T-helper 17 cell (primary cell): ENCODE data around the gene KRT16. TPM values are rescaled to one million over a fixed set of nuclear protein-coding genes. Genes with fewer than 3 reads are reported as not detected.
A peak's percentile ranks its signal among the peaks of the same experiment; 100 is the strongest.
"Not testable (repeated sequence)": the region's sequence is repeated elsewhere in the genome, so short reads cannot be mapped to it uniquely, and the experiment has no call there.

Experiments used
- ATAC-seq: fragments of 150-1000 bp; cut with Tn5 transposase; 2 replicates; pipeline ENCODE4 v1.10.0; 2021; ENCODE audit warnings: mild to moderate bottlenecking, moderate library complexity
- DNase-seq, 3 donors: peaks; one replicate each; pipeline versions ENCODE4 v3.0.0 to v3.0.0-alpha.2; 2020 to 2021
- H3K9me3 ChIP-seq: one replicate; pipeline ENCODE4 v1.7.0; 2013; ENCODE audit warnings: low read length, mild to moderate bottlenecking; ENCODE audit not compliant: control insufficient read depth, poor library complexity, severe bottlenecking
- H3K27ac Mint-ChIP-seq: one replicate; pipeline ENCODE4 v1.8.0; 2022; ENCODE audit warnings: mild to moderate bottlenecking, moderate library complexity, mixed read lengths
- H3K27me3 Mint-ChIP-seq: one replicate; pipeline ENCODE4 v1.8.0; 2022; ENCODE audit warnings: mixed read lengths
- H3K36me3 Mint-ChIP-seq: one replicate; pipeline ENCODE4 v1.8.0; 2022; ENCODE audit warnings: low read depth, mixed read lengths
- H3K4me1 Mint-ChIP-seq: one replicate; pipeline ENCODE4 v1.8.0; 2022; ENCODE audit warnings: mild to moderate bottlenecking, mixed read lengths
- H3K4me3 Mint-ChIP-seq: one replicate; pipeline ENCODE4 v1.8.0; 2022; ENCODE audit warnings: mild to moderate bottlenecking, moderate library complexity, mixed read lengths
- total RNA-seq, 4 donors: library from RNA in 2 of 4; stranded (reverse) in 2 of 4; gene quantifications; one replicate each; pipeline ENCODE4 v1.2.3 and lab custom pipeline; 2022 to 2026

The KRT16 gene
- total RNA-seq, 2 donors from 2014 or later: not detected

GRCh38 chr17:41619927-41620582 lies 7.5 kb upstream of the KRT16 start:
- H3K27me3 Mint-ChIP-seq: peaks cover 65% of the 10 kb centered on the region
- H3K4me3 Mint-ChIP-seq, H3K27ac Mint-ChIP-seq, H3K9me3 ChIP-seq, H3K36me3 Mint-ChIP-seq, H3K4me1 Mint-ChIP-seq, DNase-seq, ATAC-seq: not testable (repeated sequence)

- Mint-ChIP-seq H3K36me3 (no peaks in the 10 kb centered on the region), H3K27ac (peak overlapping the region; percentile 19), H3K4me1 (peaks cover 2% of the 10 kb centered on the region), H3K4me3 (no peak overlapping the region), H3K27me3 (peaks cover 66% of the 10 kb centered on the region)
- ATAC-seq (no peak), DNase-seq (no peak)
- H3K9me3 ChIP-seq: no peaks in the 10 kb centered on the region
These were observed 6.7 kb upstream of the KRT16 start for GRCh38 chr17:41619036-41619926.

- Mint-ChIP-seq H3K4me3 (no peak overlapping the region), H3K27ac (no peak overlapping the region), H3K4me1 (peaks cover 2% of the 10 kb centered on the region), H3K36me3 (no peaks in the 10 kb centered on the region), H3K27me3 (peaks cover 70% of the 10 kb centered on the region)
- ATAC-seq (no peak), DNase-seq (no peak)
- H3K9me3 ChIP-seq: no peaks in the 10 kb centered on the region
These were observed 5.9 kb upstream of the KRT16 start for GRCh38 chr17:41618341-41619035.

- Mint-ChIP-seq H3K27me3 (peaks cover 72% of the 10 kb centered on the region), H3K27ac (no peak overlapping the region), H3K36me3 (no peaks in the 10 kb centered on the region), H3K4me1 (peaks cover 2% of the 10 kb centered on the region), H3K4me3 (no peak overlapping the region)
- H3K9me3 ChIP-seq: no peaks in the 10 kb centered on the region
- ATAC-seq: no peak
- no peak for DNase-seq
These were observed 5.1 kb upstream of the KRT16 start for GRCh38 chr17:41617698-41618097.

GRCh38 chr17:41617136-41617535 lies 4.6 kb upstream of the KRT16 start:
- Mint-ChIP-seq H3K27ac (no peak overlapping the region), H3K4me3 (no peak overlapping the region), H3K4me1 (peaks cover 2% of the 10 kb centered on the region), H3K36me3 (no peaks in the 10 kb centered on the region), H3K27me3 (peaks cover 66% of the 10 kb centered on the region)
- DNase-seq (no peak), ATAC-seq (no peak)
- no peaks in the 10 kb centered on the region for H3K9me3 ChIP-seq

GRCh38 chr17:41616486-41616885 lies 3.9 kb upstream of the KRT16 start:
- H3K4me1 Mint-ChIP-seq, H3K4me3 Mint-ChIP-seq, H3K36me3 Mint-ChIP-seq, H3K27ac Mint-ChIP-seq, H3K9me3 ChIP-seq, ATAC-seq, DNase-seq: not testable (repeated sequence)
- H3K27me3 Mint-ChIP-seq: peaks cover 60% of the 10 kb centered on the region

GRCh38 chr17:41615454-41615853 lies 2.9 kb upstream of the KRT16 start:
- H3K4me1 Mint-ChIP-seq: peaks cover 2% of the 10 kb centered on the region
- no peak for DNase-seq
- no peak overlapping the region for H3K4me3 Mint-ChIP-seq
- ATAC-seq: no peak
- H3K36me3 Mint-ChIP-seq: no peaks in the 10 kb centered on the region
- H3K27ac Mint-ChIP-seq: no peak overlapping the region
- H3K27me3 Mint-ChIP-seq: peaks cover 60% of the 10 kb centered on the region
- H3K9me3 ChIP-seq: no peaks in the 10 kb centered on the region

- not testable (repeated sequence) for H3K4me3 Mint-ChIP-seq, DNase-seq, H3K27ac Mint-ChIP-seq, H3K9me3 ChIP-seq, ATAC-seq, H3K36me3 Mint-ChIP-seq, H3K4me1 Mint-ChIP-seq
- H3K27me3 Mint-ChIP-seq: peaks cover 56% of the 10 kb centered on the region
These were observed 2.2 kb upstream of the KRT16 start for GRCh38 chr17:41614767-41615166.

- no peak overlapping the region for H3K27ac Mint-ChIP-seq
- H3K9me3 ChIP-seq: no peaks in the 10 kb centered on the region
- H3K27me3 Mint-ChIP-seq: peaks cover 55% of the 10 kb centered on the region
- H3K4me1 Mint-ChIP-seq: peaks cover 2% of the 10 kb centered on the region
- no peaks in the 10 kb centered on the region for H3K36me3 Mint-ChIP-seq
- H3K4me3 Mint-ChIP-seq: no peak overlapping the region
- DNase-seq (no peak), ATAC-seq (no peak)
These were observed 1.5 kb upstream of the KRT16 start for GRCh38 chr17:41614098-41614497.

- Mint-ChIP-seq H3K27ac (no peak overlapping the region), H3K36me3 (peaks cover 2% of the 10 kb centered on the region), H3K4me1 (peaks cover 2% of the 10 kb centered on the region)
These were observed 913 bp upstream of the KRT16 start for GRCh38 chr17:41613277-41614082.

GRCh38 chr17:41610965-41611640 lies 1.5 kb downstream of the KRT16 start:
- no peaks in the 10 kb centered on the region for H3K4me1 Mint-ChIP-seq
- no peak overlapping the region for H3K27ac Mint-ChIP-seq
- H3K36me3 Mint-ChIP-seq: peaks cover 2% of the 10 kb centered on the region
- H3K27me3 Mint-ChIP-seq: peaks cover 41% of the 10 kb centered on the region
- ATAC-seq (no peak), DNase-seq (no peak)
- H3K9me3 ChIP-seq: no peaks in the 10 kb centered on the region
- H3K4me3 Mint-ChIP-seq: no peak overlapping the region

More at GRCh38 chr17:41613277-41614082, 913 bp upstream of the KRT16 start:
- ATAC-seq (no peak), DNase-seq (no peak)
- Mint-ChIP-seq H3K4me3 (no peak overlapping the region), H3K27me3 (peaks cover 53% of the 10 kb centered on the region)
- no peaks in the 10 kb centered on the region for H3K9me3 ChIP-seq

- ATAC-seq, H3K27ac Mint-ChIP-seq, H3K9me3 ChIP-seq, H3K4me1 Mint-ChIP-seq, H3K4me3 Mint-ChIP-seq, DNase-seq, H3K36me3 Mint-ChIP-seq: not testable (repeated sequence)
- H3K27me3 Mint-ChIP-seq: peaks cover 32% of the 10 kb centered on the region
These were observed 2.5 kb downstream of the KRT16 start for GRCh38 chr17:41610061-41610517.
